Measurements from ENCODE around the gene PDZD7.
A peak's percentile ranks its signal among the peaks of the same experiment; 100 is the strongest.

PDZD7 gene

GRCh38 chr10:101060951-101061623 is 30.2 kb upstream of the PDZD7 start:
- DNase-seq: peak; percentile 86

GRCh38 chr10:101060036-101060950 is 29.4 kb upstream of the PDZD7 start:
- DNase-seq: peak; percentile 91

- DNase-seq: no peak
These were observed 25.6 kb upstream of the PDZD7 start for GRCh38 chr10:101056365-101057151.

- no peak for DNase-seq
These were observed 24.5 kb upstream of the PDZD7 start for GRCh38 chr10:101055411-101055810.

GRCh38 chr10:101054876-101055275 is 23.9 kb upstream of the PDZD7 start:
- no peak for DNase-seq

GRCh38 chr10:101054351-101054750 is 23.4 kb upstream of the PDZD7 start:
- DNase-seq: no peak

GRCh38 chr10:101053516-101053915 is 22.6 kb upstream of the PDZD7 start:
- no peak for DNase-seq

GRCh38 chr10:101052285-101052684 is 21.4 kb upstream of the PDZD7 start:
- no peak for DNase-seq

- DNase-seq: peak; percentile 78
These were observed 19.5 kb upstream of the PDZD7 start for GRCh38 chr10:101050208-101051069.

GRCh38 chr10:101047961-101048892 is 17.3 kb upstream of the PDZD7 start:
- no peak for DNase-seq

GRCh38 chr10:101047268-101047667 is 16.3 kb upstream of the PDZD7 start:
- no peak for DNase-seq

- DNase-seq: no peak
These were observed 15.7 kb upstream of the PDZD7 start for GRCh38 chr10:101046332-101047238.

- DNase-seq: no peak
These were observed 13.2 kb upstream of the PDZD7 start for GRCh38 chr10:101044117-101044516.

GRCh38 chr10:101043363-101043707 is 12.4 kb upstream of the PDZD7 start:
- no peak for DNase-seq

GRCh38 chr10:101042667-101043362 is 11.9 kb upstream of the PDZD7 start:
- peak; percentile 76 for DNase-seq

GRCh38 chr10:101042118-101042517 is 11.2 kb upstream of the PDZD7 start:
- DNase-seq: no peak

- peak; percentile 70 for DNase-seq
These were observed 10.4 kb upstream of the PDZD7 start for GRCh38 chr10:101041252-101041761.

GRCh38 chr10:101040851-101041250 is 9.9 kb upstream of the PDZD7 start:
- no peak for DNase-seq

- DNase-seq: no peak
These were observed 9.1 kb upstream of the PDZD7 start for GRCh38 chr10:101040061-101040460.
